ENCODE results near the gene BARX2. TPM values are rescaled to one million over a fixed set of nuclear protein-coding genes. Genes with fewer than 3 reads are reported as not detected.

The BARX2 gene
- total and polyA plus RNA-seq, 2 donors from 2014 or later = 5.2 to 6.9 TPM

GRCh38 chr11:129442171-129442570, 66.5 kb downstream of the BARX2 start:
- no peaks in the 10 kb centered on the region for H3K4me1 ChIP-seq (ENCODE audit: control insufficient read depth in 2 of 3, insufficient read depth in 2 of 3, low read depth in 1 of 3, low read length in 3 of 3)
- TF ChIP-seq CTCF (IDR thresholded peaks at IDR 0.05; ENCODE audit: borderline replicate concordance, extremely low read depth, insufficient read depth) = no peak
- no peak for FAIRE-seq
- H3K9ac ChIP-seq (ENCODE audit: low read length in 3 of 3) = no peak overlapping the region
- H3K27me3 ChIP-seq (ENCODE audit: control insufficient read depth, insufficient read depth, low read length) = no peaks in the 10 kb centered on the region
- H3K9me3 ChIP-seq (ENCODE audit: control insufficient read depth in 2 of 3, insufficient read depth in 1 of 3, low read length in 3 of 3) = no peaks in the 10 kb centered on the region
- no peak overlapping the region for H3K4me3 ChIP-seq (ENCODE audit: low read length in 3 of 3)
- H3K27ac ChIP-seq (ENCODE audit: low read depth in 2 of 2, low read length in 2 of 2) = no peak overlapping the region
- no peak for DNase-seq
- H3K36me3 ChIP-seq (ENCODE audit: control insufficient read depth in 2 of 3, insufficient read depth in 3 of 3, low read length in 3 of 3) = no peaks in the 10 kb centered on the region
- intact Hi-C loops (cut with DNase I) = no loop called here

GRCh38 chr11:129443276-129443675, 67.6 kb downstream of the BARX2 start:
- no peaks in the 10 kb centered on the region for H3K36me3 ChIP-seq (ENCODE audit: control insufficient read depth in 2 of 3, insufficient read depth in 3 of 3, low read length in 3 of 3)
- no peak for TF ChIP-seq CTCF (IDR thresholded peaks at IDR 0.05; ENCODE audit: borderline replicate concordance, extremely low read depth, insufficient read depth)
- DNase-seq (no peak), FAIRE-seq (no peak)
- no peaks in the 10 kb centered on the region for H3K4me1 ChIP-seq (ENCODE audit: control insufficient read depth in 2 of 3, insufficient read depth in 2 of 3, low read depth in 1 of 3, low read length in 3 of 3)
- H3K4me3 ChIP-seq (ENCODE audit: low read length in 3 of 3) = no peak overlapping the region
- intact Hi-C loops (cut with DNase I) = no loop called here
- H3K27me3 ChIP-seq (ENCODE audit: control insufficient read depth, insufficient read depth, low read length) = no peaks in the 10 kb centered on the region
- no peak overlapping the region for H3K27ac ChIP-seq (ENCODE audit: low read depth in 2 of 2, low read length in 2 of 2)
- no peaks in the 10 kb centered on the region for H3K9me3 ChIP-seq (ENCODE audit: control insufficient read depth in 2 of 3, insufficient read depth in 1 of 3, low read length in 3 of 3)
- H3K9ac ChIP-seq (ENCODE audit: low read length in 3 of 3) = no peak overlapping the region

GRCh38 chr11:129444274-129444673, 68.6 kb downstream of the BARX2 start:
- Histone ChIP-seq H3K36me3 (ENCODE audit: control insufficient read depth in 2 of 3, insufficient read depth in 3 of 3, low read length in 3 of 3) (no peaks in the 10 kb centered on the region), H3K9ac (ENCODE audit: low read length in 3 of 3) (no peak overlapping the region), H3K27ac (ENCODE audit: low read depth in 2 of 2, low read length in 2 of 2) (no peak overlapping the region), H3K9me3 (ENCODE audit: control insufficient read depth in 2 of 3, insufficient read depth in 1 of 3, low read length in 3 of 3) (no peaks in the 10 kb centered on the region), H3K4me1 (ENCODE audit: control insufficient read depth in 2 of 3, insufficient read depth in 2 of 3, low read depth in 1 of 3, low read length in 3 of 3) (no peaks in the 10 kb centered on the region), H3K27me3 (ENCODE audit: control insufficient read depth, insufficient read depth, low read length) (no peaks in the 10 kb centered on the region), H3K4me3 (ENCODE audit: low read length in 3 of 3) (no peak overlapping the region)
- no peak for FAIRE-seq
- no peak for TF ChIP-seq CTCF (IDR thresholded peaks at IDR 0.05; ENCODE audit: borderline replicate concordance, extremely low read depth, insufficient read depth)
- intact Hi-C loops (cut with DNase I) = no loop called here
- DNase-seq = no peak

GRCh38 chr11:129445226-129445625, 69.6 kb downstream of the BARX2 start:
- Histone ChIP-seq H3K4me3 (ENCODE audit: low read length in 3 of 3) (no peak overlapping the region), H3K36me3 (ENCODE audit: control insufficient read depth in 2 of 3, insufficient read depth in 3 of 3, low read length in 3 of 3) (no peaks in the 10 kb centered on the region), H3K27ac (ENCODE audit: low read depth in 2 of 2, low read length in 2 of 2) (no peak overlapping the region), H3K9me3 (ENCODE audit: control insufficient read depth in 2 of 3, insufficient read depth in 1 of 3, low read length in 3 of 3) (no peaks in the 10 kb centered on the region), H3K4me1 (ENCODE audit: control insufficient read depth in 2 of 3, insufficient read depth in 2 of 3, low read depth in 1 of 3, low read length in 3 of 3) (no peaks in the 10 kb centered on the region), H3K27me3 (ENCODE audit: control insufficient read depth, insufficient read depth, low read length) (no peaks in the 10 kb centered on the region), H3K9ac (ENCODE audit: low read length in 3 of 3) (no peak overlapping the region)
- TF ChIP-seq CTCF (IDR thresholded peaks at IDR 0.05; ENCODE audit: borderline replicate concordance, extremely low read depth, insufficient read depth) = no peak
- DNase-seq (no peak), FAIRE-seq (no peak)
- intact Hi-C loops (cut with DNase I) = no loop called here
